HAP-1 (cell line): Measurements from ENCODE around the gene MON1B.
A peak's percentile ranks its signal among the peaks of the same experiment; 100 is the strongest.
"Not testable (repeated sequence)": the region's sequence is repeated elsewhere in the genome, so short reads cannot be mapped to it uniquely, and the experiment has no call there.

ENCODE experiments used
- DNase-seq, 2 experiments: peaks; one replicate each; pipeline ENCODE4 v3.0.0-alpha.2; 2016 to 2020; ENCODE audit warnings: low spot score in 2 of 2
- H3K27me3 ChIP-seq: fragments of 250-450 bp; sonication (Bioruptor Pico); 2 replicates; pipeline ENCODE4 v1.5.1; 2020; ENCODE audit warnings: low read depth, mild to moderate bottlenecking, moderate library complexity
- H3K36me3 ChIP-seq: fragments of 250-450 bp; sonication (Bioruptor Pico); replicated peaks from 2 replicates; pipeline ENCODE4 v1.5.1; 2020; ENCODE audit warnings: mild to moderate bottlenecking
- H3K4me1 ChIP-seq: fragments of 250-450 bp; sonication (Bioruptor Pico); 2 replicates; pipeline ENCODE4 v1.5.1; 2020; ENCODE audit warnings: mild to moderate bottlenecking
- H3K4me3 ChIP-seq: fragments of 250-450 bp; sonication (Bioruptor Pico); 2 replicates; pipeline ENCODE4 v1.5.1; 2020; ENCODE audit warnings: mild to moderate bottlenecking, moderate library complexity
- H3K9me3 ChIP-seq: fragments of 250-450 bp; sonication (Bioruptor Pico); 2 replicates; pipeline ENCODE4 v1.5.1; 2020; ENCODE audit warnings: mild to moderate bottlenecking, moderate library complexity
- in situ Hi-C: fragments of 300-500 bp; cut with MboI; formaldehyde crosslinking; loops from 3 replicates; pipeline ENCODE4 v1.14.3; 2020; ENCODE audit warnings: low sequenced_read_pairs, inconsistent platforms, mixed read lengths

The MON1B gene

GRCh38 chr16:77190478-77191258 lies at the start of gene MON1B:
MON1B (plus strand) TSS chr16:77191190; CDS start chr16:77191486, 296 bp downstream.
- Histone ChIP-seq H3K36me3 (peaks cover 8% of the 10 kb centered on the region), H3K9me3 (no peaks in the 10 kb centered on the region), H3K27me3 (no peaks in the 10 kb centered on the region; the same call in 1 of the 2 replicates), H3K4me1 (peaks cover 8% of the 10 kb centered on the region; the same call in 1 of the 2 replicates), H3K4me3 (peak within 1 kb of the TSS; percentile 69)
- peak; percentile 96 for DNase-seq
- in situ Hi-C loops = loop anchor here (25.0 kb wide), 1 partner anchor 1553 kb away; the partner anchor contains the start of genes KARS1 and TERF2IP

- Histone ChIP-seq H3K4me3 (no peak overlapping the region), H3K36me3 (no peaks in the 10 kb centered on the region), H3K4me1 (peaks cover 6% of the 10 kb centered on the region), H3K9me3 (peaks cover 2% of the 10 kb centered on the region; the same call in 1 of the 2 replicates), H3K27me3 (no peaks in the 10 kb centered on the region)
- DNase-seq = no peak
- in situ Hi-C loops = no loop called here
Observed at GRCh38 chr16:77143364-77143763, 47.6 kb upstream of the MON1B start.

- DNase-seq = peak in 1 of 2 experiments; percentile 13
- Histone ChIP-seq H3K4me1 (peaks cover 8% of the 10 kb centered on the region), H3K27me3 (no peaks in the 10 kb centered on the region), H3K4me3 (no peak overlapping the region), H3K9me3 (peaks cover 2% of the 10 kb centered on the region; the same call in 1 of the 2 replicates), H3K36me3 (no peaks in the 10 kb centered on the region)
- in situ Hi-C loops = no loop called here
Observed at GRCh38 chr16:77148121-77148520, 42.9 kb upstream of the MON1B start.

DNA sequence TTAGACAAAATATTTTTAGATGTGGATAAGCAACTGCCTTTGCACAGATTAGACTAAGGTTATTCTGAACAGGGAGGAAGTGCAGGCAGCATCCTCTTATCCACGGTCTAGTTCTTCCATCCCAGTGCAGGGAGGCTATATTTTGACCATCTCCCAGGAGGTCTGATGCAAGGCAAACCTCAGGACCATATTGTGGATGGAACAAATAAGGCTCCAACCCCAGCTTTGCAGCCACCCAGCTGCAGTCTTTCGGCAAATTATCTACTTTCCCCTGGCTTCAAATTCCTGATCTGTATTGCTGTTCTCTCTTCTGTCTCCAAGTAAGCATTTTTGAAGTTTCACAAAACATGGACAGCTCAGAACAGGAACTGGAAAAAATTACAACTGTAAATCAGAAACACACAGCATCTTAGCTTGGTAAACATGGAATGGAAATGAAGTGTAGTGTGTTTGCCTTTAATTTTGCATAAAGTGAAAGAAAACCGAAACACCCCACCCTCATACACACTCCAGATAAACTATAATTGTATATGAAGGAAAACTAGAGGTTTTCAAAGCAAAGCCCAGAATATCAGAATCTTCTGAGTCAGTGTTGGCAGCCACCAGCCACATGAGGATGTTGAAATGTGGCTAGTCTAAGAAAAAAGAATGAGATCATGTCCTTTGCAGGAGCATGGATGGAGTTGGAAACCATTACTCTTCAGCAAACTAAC lies 33.5 kb upstream of the MON1B start:
- Histone ChIP-seq H3K4me3 (no peak overlapping the region), H3K27me3 (peaks cover 12% of the 10 kb centered on the region), H3K9me3 (no peaks in the 10 kb centered on the region), H3K36me3 (no peaks in the 10 kb centered on the region), H3K4me1 (no peaks in the 10 kb centered on the region)
- in situ Hi-C loops = loop anchor here (25.0 kb wide), 1 partner anchor 495 kb away; no protein-coding TSS in a partner anchor
- no peak for DNase-seq

GRCh38 chr16:77158293-77158692 lies 32.7 kb upstream of the MON1B start:
- in situ Hi-C loops = loop anchor here (25.0 kb wide), 1 partner anchor 496 kb away; no protein-coding TSS in a partner anchor
- no peaks in the 10 kb centered on the region for H3K4me1 ChIP-seq

DNA sequence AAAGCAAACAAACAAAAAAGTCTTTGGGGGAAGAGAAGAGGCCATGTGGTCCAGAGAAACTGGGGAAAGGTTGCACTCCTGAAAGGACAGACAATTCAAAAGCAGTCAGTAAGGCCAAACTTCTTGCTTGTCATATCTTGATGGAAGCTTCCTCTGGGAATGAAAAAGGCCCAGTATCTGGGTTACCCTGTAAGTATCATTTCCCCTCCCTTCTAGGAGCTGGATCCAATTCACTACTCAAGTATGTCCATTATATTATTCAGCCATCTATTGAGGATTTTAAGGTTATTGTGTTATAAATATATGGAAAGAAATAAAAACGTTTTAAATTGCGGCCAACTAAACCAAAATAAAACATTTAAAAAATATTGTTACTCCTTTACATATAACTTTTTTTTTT lies 26.0 kb upstream of the MON1B start:
- H3K36me3 ChIP-seq = no peaks in the 10 kb centered on the region
- DNase-seq = no peak
- peaks cover 21% of the 10 kb centered on the region for H3K27me3 ChIP-seq
- H3K9me3 ChIP-seq = no peaks in the 10 kb centered on the region
- no peak overlapping the region for H3K4me3 ChIP-seq
- in situ Hi-C loops = loop anchor here (25.0 kb wide), 1 partner anchor 503 kb away; no protein-coding TSS in a partner anchor
- H3K4me1 ChIP-seq = no peaks in the 10 kb centered on the region

More at GRCh38 chr16:77158293-77158692, 32.7 kb upstream of the MON1B start:
- Histone ChIP-seq H3K27me3 (peaks cover 12% of the 10 kb centered on the region), H3K36me3 (no peaks in the 10 kb centered on the region), H3K9me3 (no peaks in the 10 kb centered on the region), H3K4me3 (no peak overlapping the region)
- no peak for DNase-seq

DNA sequence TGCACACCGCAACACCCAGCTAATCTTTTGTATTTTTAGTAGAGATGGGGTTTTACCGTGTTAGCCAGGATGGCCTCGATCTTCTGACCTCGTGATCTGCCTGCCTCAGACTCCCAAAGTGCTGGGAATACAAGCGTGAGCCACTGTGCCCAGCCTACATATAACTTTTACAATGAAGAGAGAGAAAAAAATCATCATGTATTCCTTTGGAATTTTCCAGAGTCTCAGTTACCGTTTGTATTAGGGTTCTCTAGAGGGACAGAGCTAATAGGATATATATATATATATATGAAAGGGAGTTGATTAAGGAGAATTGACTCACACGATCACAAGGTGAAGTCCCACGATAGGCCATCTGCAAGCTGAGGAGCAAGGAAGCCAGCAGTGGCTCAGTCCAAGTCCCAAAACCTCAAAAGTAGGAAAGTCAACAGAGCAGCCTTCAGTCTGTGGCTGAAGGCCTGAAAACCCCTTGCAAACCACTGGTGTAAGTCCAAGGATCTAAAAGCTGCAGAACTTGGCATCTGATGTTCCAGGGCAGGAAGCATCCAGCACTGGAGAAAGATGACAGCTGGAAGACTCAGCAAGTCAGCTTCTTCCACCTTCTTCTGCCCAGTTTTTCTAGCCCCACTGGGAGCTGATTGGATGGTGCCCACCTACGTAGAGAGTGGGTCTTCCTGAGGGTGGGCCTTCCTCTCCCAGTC lies 25.3 kb upstream of the MON1B start:
- H3K4me3 ChIP-seq, H3K4me1 ChIP-seq, DNase-seq, H3K36me3 ChIP-seq, H3K9me3 ChIP-seq: not testable (repeated sequence)
- H3K27me3 ChIP-seq = peaks cover 20% of the 10 kb centered on the region
- in situ Hi-C loops = loop anchor here (25.0 kb wide), 1 partner anchor 503 kb away; no protein-coding TSS in a partner anchor

DNA sequence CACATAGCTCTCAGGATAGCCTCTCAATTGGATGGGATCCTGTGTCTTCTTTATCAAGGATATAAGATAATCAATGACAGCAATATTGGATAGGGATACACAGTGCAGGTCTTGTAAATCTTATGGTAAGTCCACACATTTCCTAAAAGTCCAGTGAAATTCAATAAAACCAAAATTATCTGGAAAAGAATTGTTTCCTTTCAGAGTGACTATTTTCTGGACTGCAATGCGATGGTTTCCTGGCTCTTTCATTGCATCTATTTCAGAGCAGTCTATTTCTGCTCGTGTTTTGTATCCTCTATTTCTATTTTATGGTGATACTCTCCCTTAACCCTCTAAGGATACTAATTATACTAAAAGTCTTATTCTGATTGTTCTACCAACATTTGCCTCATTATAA lies 24.3 kb upstream of the MON1B start:
- H3K4me3 ChIP-seq = no peak overlapping the region
- no peaks in the 10 kb centered on the region for H3K9me3 ChIP-seq
- peaks cover 9% of the 10 kb centered on the region; the same call in 1 of the 2 replicates for H3K27me3 ChIP-seq
- H3K4me1 ChIP-seq = no peaks in the 10 kb centered on the region
- no peaks in the 10 kb centered on the region for H3K36me3 ChIP-seq
- DNase-seq = no peak
- in situ Hi-C loops = loop anchor here (25.0 kb wide), 1 partner anchor 504 kb away; no protein-coding TSS in a partner anchor

- H3K36me3 ChIP-seq = no peaks in the 10 kb centered on the region
- H3K9me3 ChIP-seq = no peaks in the 10 kb centered on the region
- H3K4me3 ChIP-seq = no peak overlapping the region
- peaks cover 11% of the 10 kb centered on the region; the same call in 1 of the 2 replicates for H3K27me3 ChIP-seq
- H3K4me1 ChIP-seq = no peaks in the 10 kb centered on the region
- no peak for DNase-seq
- in situ Hi-C loops = loop anchor here (25.0 kb wide), 1 partner anchor 507 kb away; no protein-coding TSS in a partner anchor
Observed at GRCh38 chr16:77168901-77169300, 22.1 kb upstream of the MON1B start.

DNA sequence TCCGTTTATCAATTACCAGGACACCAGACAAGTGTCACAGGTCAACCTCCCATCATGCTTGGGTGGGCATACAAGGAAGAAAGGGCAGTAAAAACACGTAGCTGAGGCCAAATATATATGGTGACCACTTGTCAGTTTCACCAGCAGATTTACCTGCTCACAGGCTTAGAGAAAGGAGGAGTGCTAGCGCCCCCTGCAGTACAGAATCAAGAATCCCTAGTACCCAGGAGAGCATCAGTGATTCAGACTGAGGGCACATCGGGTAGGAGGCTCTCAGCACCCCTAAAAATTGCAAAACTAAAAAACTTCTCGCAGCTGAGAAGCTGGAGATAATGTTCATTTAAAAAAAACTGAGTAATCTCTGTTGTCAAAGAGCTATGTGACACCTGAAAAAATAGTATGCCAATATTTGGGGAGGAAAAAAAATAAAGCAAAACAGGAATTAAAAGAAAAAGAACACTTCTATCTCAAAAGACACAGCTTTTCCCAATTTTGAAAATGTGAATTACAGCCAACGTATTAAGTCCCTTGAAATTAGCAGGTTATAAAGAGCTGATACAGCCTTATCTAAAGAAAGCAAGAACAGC lies 21.2 kb upstream of the MON1B start:
- Histone ChIP-seq H3K27me3 (peaks cover 13% of the 10 kb centered on the region; the same call in 1 of the 2 replicates), H3K36me3 (no peaks in the 10 kb centered on the region), H3K4me3 (no peak overlapping the region), H3K9me3 (no peaks in the 10 kb centered on the region), H3K4me1 (no peaks in the 10 kb centered on the region)
- in situ Hi-C loops = loop anchor here (10.0 to 25.0 kb wide), 2 partner anchors 507 to 1375 kb away; no protein-coding TSS in a partner anchor
- peak; percentile 33 to 76 for DNase-seq

DNA sequence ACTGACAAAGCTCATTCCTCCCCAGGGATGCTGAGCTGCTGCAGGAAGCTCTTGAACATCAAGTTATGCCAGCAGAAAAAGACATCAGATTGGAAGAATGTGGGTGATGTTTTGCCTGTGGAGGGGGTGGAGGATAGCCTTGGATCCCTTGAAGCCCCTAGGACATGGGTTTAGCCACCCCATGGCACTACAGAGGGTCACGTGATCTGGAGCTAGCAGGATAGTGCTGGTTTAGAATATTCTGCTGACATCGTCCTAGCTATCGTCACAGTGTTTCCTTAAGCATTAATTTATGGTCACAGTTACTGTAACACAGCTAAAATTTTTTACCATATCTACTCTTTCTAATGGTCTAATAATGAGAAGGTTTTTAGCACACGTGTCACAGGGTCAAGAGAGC lies 20.2 kb upstream of the MON1B start:
- DNase-seq = no peak
- Histone ChIP-seq H3K4me1 (no peaks in the 10 kb centered on the region), H3K27me3 (peaks cover 13% of the 10 kb centered on the region; the same call in 1 of the 2 replicates), H3K9me3 (no peaks in the 10 kb centered on the region), H3K36me3 (no peaks in the 10 kb centered on the region), H3K4me3 (no peak overlapping the region)
- in situ Hi-C loops = loop anchor here (10.0 to 25.0 kb wide), 2 partner anchors 509 to 1376 kb away; no protein-coding TSS in a partner anchor

- no peaks in the 10 kb centered on the region for H3K36me3 ChIP-seq
- peak; percentile 58 to 61 for DNase-seq
- no peaks in the 10 kb centered on the region for H3K4me1 ChIP-seq
- no peak overlapping the region for H3K4me3 ChIP-seq
- peaks cover 11% of the 10 kb centered on the region; the same call in 1 of the 2 replicates for H3K27me3 ChIP-seq
- no peaks in the 10 kb centered on the region for H3K9me3 ChIP-seq
- in situ Hi-C loops = loop anchor here (10.0 to 25.0 kb wide), 2 partner anchors 510 to 1377 kb away; no protein-coding TSS in a partner anchor
Observed at GRCh38 chr16:77171745-77172635, 19.0 kb upstream of the MON1B start.
